ENCODE measurements around the gene BICDL1.

BICDL1 gene

DNA sequence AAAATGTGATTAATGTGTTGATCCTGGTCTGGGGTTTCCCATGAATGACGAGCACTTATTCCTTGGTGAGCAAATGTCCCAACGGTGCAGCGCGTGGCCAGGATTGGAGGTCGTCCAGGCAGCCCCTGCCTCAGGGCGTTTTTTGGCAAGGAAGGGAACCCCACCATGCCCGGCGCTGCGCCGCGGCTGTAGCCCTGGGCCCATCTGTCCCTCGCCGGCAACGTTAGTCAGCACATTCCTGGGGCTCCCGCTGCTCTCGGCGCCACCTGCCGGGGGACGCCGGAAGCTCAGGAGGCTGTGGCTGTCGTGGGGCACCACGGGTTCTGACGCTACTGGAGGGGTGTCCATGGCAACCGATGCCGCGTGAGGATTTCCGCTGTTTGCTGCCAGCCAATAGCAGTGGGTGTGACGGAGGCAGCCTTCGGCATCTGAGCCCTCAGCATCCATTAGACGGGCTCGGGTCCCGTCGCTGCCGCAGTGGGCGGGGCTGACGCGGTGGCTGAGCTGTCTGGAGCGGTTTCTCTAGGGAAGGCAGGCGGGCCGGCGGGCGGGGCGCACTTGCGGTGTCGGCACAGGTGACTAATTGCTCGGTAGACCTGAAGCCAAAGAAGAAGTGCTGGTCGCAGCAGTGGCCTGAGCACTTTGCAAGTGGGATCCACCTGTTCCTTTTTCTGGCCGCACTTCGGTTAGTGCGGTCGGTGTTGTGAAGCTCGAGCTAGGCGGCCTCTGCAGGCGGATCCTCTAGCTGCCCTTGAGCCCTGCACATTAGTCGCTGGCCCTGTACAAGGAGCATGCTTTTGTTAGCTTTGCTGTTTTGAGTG lies 98.0 kb downstream of the BICDL1 start:
- DNase-seq = peak; percentile 100

- no peak for DNase-seq
These were observed 100.1 kb downstream of the BICDL1 start for GRCh38 chr12:120089105-120089504.

- DNase-seq = no peak
These were observed 100.8 kb downstream of the BICDL1 start for GRCh38 chr12:120089796-120090195.

GRCh38 chr12:120090206-120090605 lies 101.2 kb downstream of the BICDL1 start:
- DNase-seq = no peak

- DNase-seq = no peak
These were observed 101.7 kb downstream of the BICDL1 start for GRCh38 chr12:120090626-120091295.

DNA sequence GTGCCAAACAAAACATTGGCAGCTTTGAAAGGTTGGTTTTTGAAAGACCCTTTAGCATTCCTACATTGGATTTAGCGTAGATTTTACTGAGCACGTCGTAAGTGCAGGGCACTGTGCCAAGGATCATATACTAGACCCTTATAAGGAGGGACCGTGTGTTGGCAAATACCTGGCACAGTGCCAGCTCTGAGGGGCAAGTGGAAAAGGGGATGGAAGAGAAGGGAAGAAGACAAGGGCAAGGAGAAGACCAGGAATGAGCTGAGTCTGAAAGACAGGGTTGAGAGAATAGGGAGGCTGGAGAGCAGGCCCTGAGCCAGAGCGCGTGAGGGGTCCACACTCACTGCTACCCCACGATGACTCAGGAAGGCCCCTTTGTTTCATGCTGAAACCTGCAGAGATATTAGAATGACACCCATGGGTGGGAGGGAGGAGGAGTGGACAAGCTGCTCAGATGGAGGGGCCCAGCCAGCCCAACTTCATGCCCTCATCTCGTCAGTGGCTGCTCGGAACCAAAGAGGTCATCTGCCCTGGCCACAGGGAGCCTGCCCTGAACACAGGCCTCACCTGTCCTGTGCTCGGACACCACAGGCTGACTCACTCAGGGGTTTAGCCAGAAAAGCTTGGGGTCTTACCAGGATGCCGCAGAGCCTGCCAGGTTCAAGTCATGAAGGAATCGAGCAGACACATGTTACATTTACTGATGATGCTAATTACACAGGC lies 102.5 kb downstream of the BICDL1 start:
- DNase-seq = no peak

- no peak for DNase-seq
These were observed 103.7 kb downstream of the BICDL1 start for GRCh38 chr12:120092551-120093335.

- DNase-seq = no peak
These were observed 104.2 kb downstream of the BICDL1 start for GRCh38 chr12:120093336-120093591.

- DNase-seq = no peak
These were observed 104.7 kb downstream of the BICDL1 start for GRCh38 chr12:120093592-120094355.

GRCh38 chr12:120094485-120094884 lies 105.4 kb downstream of the BICDL1 start:
- DNase-seq = no peak

GRCh38 chr12:120095331-120095730 lies 106.3 kb downstream of the BICDL1 start:
- no peak for DNase-seq

DNA sequence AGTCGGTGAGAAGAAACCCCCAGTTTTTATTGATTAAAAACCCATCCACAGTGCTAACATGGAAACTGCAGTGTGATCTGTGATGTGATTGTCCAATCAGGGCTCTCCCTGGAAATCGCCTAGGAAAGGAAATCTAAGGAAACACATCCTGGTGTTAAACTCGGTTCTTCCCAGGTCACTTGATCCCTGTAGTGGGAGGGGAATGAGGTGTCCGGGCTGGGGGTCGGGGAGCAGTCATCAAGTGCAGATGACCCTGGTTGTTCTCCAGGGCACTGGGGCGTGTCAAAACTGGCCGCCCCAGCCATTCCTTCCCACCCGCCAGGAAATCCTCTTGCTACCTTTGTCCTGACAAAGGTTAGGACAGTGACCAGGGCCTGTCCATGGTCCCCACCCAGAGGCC lies 106.7 kb downstream of the BICDL1 start:
- no peak for DNase-seq

DNA sequence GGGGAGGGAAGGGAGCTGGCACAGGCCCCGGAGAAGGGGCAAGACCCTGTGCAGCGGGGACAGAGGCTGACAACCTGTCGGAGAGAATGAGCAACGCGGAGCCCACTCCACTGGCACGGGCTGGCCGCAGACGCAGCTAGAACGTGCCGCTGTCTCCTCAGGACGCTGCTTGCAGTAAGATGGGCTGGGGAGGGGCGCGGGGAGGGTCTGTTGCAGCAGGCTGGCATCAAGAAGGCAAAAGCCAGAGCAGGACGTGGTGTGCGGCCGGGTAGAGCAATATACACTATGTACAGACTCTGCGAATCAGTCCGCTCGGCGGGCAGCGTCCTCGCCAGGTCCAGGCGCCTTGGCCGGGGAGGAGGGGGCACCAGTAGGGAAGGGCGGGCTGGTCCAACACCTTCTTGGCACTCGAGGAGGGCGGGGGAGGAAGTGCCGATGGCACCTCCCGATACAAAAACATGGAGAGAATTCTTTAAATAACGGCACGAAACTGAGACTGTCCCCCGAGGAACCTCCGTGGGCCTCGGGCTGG lies 107.7 kb downstream of the BICDL1 start:
- no peak for DNase-seq

- no peak for DNase-seq
These were observed 109.9 kb downstream of the BICDL1 start for GRCh38 chr12:120098756-120099470.

DNA sequence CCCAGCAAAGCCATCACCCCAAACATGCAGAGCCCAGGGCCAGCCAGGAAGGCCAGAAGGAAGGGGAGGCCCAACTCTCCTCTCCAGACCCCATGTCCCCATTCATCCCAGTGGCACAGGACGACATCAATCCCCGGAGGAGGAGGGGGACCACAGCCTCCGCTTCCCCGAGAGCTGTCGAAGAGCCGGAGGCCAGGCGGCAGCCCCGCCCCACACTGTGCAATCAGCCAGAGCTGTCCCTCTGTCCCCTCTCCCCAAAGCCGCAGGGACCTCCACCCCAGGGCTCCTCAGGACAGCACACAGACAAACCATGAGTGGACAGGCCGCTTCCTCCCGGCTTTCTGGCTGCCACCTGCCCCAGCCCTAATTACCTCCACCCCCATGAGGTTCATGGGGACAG lies 110.7 kb downstream of the BICDL1 start:
- DNase-seq = no peak

- DNase-seq = no peak
These were observed 111.6 kb downstream of the BICDL1 start for GRCh38 chr12:120100630-120101029.

GRCh38 chr12:120101182-120101581 lies 112.1 kb downstream of the BICDL1 start:
- DNase-seq = no peak

- no peak for DNase-seq
These were observed 112.6 kb downstream of the BICDL1 start for GRCh38 chr12:120101617-120102016.

DNA sequence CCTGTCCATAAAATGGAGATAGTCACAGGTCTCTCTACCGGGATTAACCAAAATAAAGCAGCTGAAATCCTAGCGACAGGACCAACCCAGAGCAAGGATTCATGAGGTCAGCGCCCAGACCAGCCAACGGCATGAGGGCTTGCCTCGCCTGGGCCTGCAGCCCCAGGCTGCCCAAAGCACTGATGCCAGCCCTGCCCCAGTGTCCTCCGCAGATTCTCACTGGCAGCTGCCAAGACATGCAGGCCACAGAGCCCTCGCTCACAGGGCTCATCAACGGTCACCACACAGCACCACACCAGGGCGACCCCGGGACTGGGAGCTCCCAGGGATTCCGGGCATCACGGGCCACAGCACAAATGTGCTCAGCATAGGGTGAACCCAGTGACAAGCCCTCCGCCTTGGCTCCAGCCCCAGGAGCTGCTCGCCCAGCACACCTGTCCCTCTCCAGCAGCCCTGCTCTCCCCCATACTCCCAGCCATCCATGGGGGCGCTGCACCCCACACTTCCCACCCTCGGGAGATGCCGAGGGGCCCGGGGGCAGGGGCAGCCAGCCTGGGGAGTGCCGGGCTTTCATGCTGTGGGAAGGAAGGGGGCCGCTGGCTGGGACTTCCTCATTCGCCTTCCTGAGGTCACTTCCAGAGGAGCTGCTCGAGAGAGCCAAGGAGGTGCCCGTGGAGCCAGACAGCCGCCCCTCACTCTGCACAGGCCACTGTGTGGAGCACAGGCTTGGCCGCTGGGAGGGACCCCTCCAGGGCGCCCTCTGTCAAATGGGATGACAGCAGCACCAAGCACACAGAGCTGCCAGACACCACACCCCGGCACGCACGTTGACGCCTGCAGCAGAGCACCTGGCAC lies 113.4 kb downstream of the BICDL1 start:
- no peak for DNase-seq

- no peak for DNase-seq
These were observed 114.0 kb downstream of the BICDL1 start for GRCh38 chr12:120103044-120103338.

GRCh38 chr12:120103371-120103770 lies 114.3 kb downstream of the BICDL1 start:
- no peak for DNase-seq
